ENCODE data around the gene SLC27A4.

GRCh38 chr9:128335161-128335560 lies 5.2 kb upstream of the SLC27A4 start:
- no peak for TF ChIP-seq CTCF (IDR thresholded peaks at IDR 0.05)
- no peak for TF ChIP-seq POLR2A (IDR thresholded peaks at IDR 0.05)

All from uterus (tissue), 2 donors.